K562 (cell line): Measurements from ENCODE around the gene MAML3. TPM values are rescaled to one million over a fixed set of nuclear protein-coding genes. Genes with fewer than 3 reads are reported as not detected.

ENCODE experiments used
- ATAC-seq: fragments of 200-7000 bp; cut with Tn5 transposase; 3 replicates; pipeline ENCODE4 v1.9.1; 2020; ENCODE audit warnings: moderate library complexity
- BruUV-seq: library from RNA; stranded (reverse); fragments of 400-500 nt; replicated peaks from 2 replicates; lab custom pipeline; 2021; lab: Mats Ljungman, UMichigan
- CTCF ChIA-PET: fragments of 300-600 bp; formaldehyde crosslinking; extraction: SDS; loops from one replicate; lab custom pipeline; 2021; ENCODE audit warnings: low intra/inter-chr PET ratio; lab: Yijun Ruan, JAX
- POLR2A ChIA-PET: fragments of 300-600, 350-650 bp; sonication (Branson Sonifier 250); formaldehyde crosslinking; extraction: SDS; loops from one replicate; lab custom pipeline; 2021; ENCODE audit warnings: antibody characterized with exemption, inconsistent platforms; lab: Yijun Ruan, JAX
- DNase-seq, 4 experiments: peaks; one replicate each; pipeline versions ENCODE4 v3.0.0 to v3.0.0-alpha.2; 2011 to 2018; ENCODE audit warnings: low spot score in 3 of 4, mixed read lengths in 3 of 4; ENCODE audit errors: extremely low read depth in 1 of 4
- FAIRE-seq: peaks from 2 replicates; lab custom pipeline; 2011; peaks lifted over from hg19 to GRCh38; lab: Jason Lieb, UNC
- H2AFZ ChIP-seq: 2 replicates; pipeline ENCODE4 v1.6.0; 2011; ENCODE audit warnings: low read depth, low read length, control low read depth, inconsistent platforms
- H3K27ac ChIP-seq: fragments of 200-600 bp; 3 replicates; pipeline ENCODE4 v1.8.0; 2011; ENCODE audit warnings: low read depth, mild to moderate bottlenecking, control low read depth, inconsistent platforms, low read length, moderate library complexity, mixed read lengths; ENCODE audit errors: extremely low read depth
- H3K27me3 ChIP-seq, 2 experiments: fragments of 300-600 bp in 1 of 2; 2 replicates in 1 of 2; 3 replicates in 1 of 2; pipeline versions ENCODE4 v1.6.0 to v1.8.0; 2011; ENCODE audit warnings: inconsistent platforms in 2 of 2, low read length in 2 of 2, mild to moderate bottlenecking in 1 of 2, mixed read lengths in 1 of 2, moderate library complexity in 1 of 2; ENCODE audit not compliant: control insufficient read depth in 2 of 2, insufficient read depth in 2 of 2
- H3K36me3 ChIP-seq: fragments of 300-600 bp; 3 replicates; pipeline ENCODE4 v1.8.0; 2011; ENCODE audit warnings: mild to moderate bottlenecking, low read length, inconsistent platforms; ENCODE audit not compliant: control insufficient read depth, insufficient read depth
- H3K4me1 ChIP-seq, 2 experiments: fragments of 200-600 bp in 1 of 2; replicated peaks in 1 of 2; 2 replicates in 1 of 2; 3 replicates in 1 of 2; pipeline versions ENCODE4 v1.5.1 to v1.8.0; 2011; ENCODE audit warnings: inconsistent platforms in 2 of 2, low read length in 2 of 2, mild to moderate bottlenecking in 1 of 2, mixed read lengths in 1 of 2, moderate library complexity in 1 of 2; ENCODE audit not compliant: control insufficient read depth in 2 of 2, insufficient read depth in 2 of 2
- H3K4me2 ChIP-seq: 2 replicates; pipeline ENCODE4 v1.6.1; 2011; ENCODE audit warnings: low read length, control low read depth, inconsistent platforms, mixed read lengths; ENCODE audit not compliant: insufficient read depth
- H3K4me3 ChIP-seq: fragments of 200-600 bp; sonication (generic), shearing (Covaris generic); 2 replicates; pipeline ENCODE4 v1.5.1; 2016; ENCODE audit warnings: control low read depth, inconsistent platforms
- H3K79me2 ChIP-seq: fragments of 200-600 bp; 3 replicates; pipeline ENCODE4 v1.8.0; 2011; ENCODE audit warnings: low read length, inconsistent platforms; ENCODE audit not compliant: control insufficient read depth, insufficient read depth
- H3K9ac ChIP-seq, 2 experiments: 2 replicates each; pipeline versions ENCODE4 v1.6.0 to v1.6.1; 2011; ENCODE audit warnings: low read depth in 2 of 2, low read length in 2 of 2, control low read depth in 1 of 2, inconsistent platforms in 1 of 2, mild to moderate bottlenecking in 1 of 2, mixed read lengths in 1 of 2; ENCODE audit not compliant: insufficient read depth in 1 of 2
- H3K9me1 ChIP-seq: one replicate; pipeline ENCODE4 v1.6.0; 2011; ENCODE audit warnings: inconsistent platforms, mild to moderate bottlenecking, low read length, moderate library complexity; ENCODE audit not compliant: control insufficient read depth, insufficient read depth
- H3K9me3 ChIP-seq: replicated peaks from 2 replicates; pipeline ENCODE4 v1.5.1; 2011; ENCODE audit warnings: low read depth, low read length, inconsistent platforms; ENCODE audit not compliant: control insufficient read depth, insufficient read depth
- H4K20me1 ChIP-seq: replicated peaks from 2 replicates; pipeline ENCODE4 v1.6.1; 2011; ENCODE audit warnings: low read length, inconsistent platforms, mixed read lengths; ENCODE audit not compliant: control insufficient read depth, insufficient read depth
- ARNT ChIP-seq, 2 experiments: fragments of 450-650 bp; IDR thresholded peaks; 2 replicates each; pipeline ENCODE4 v1.6.1; 2016; ENCODE audit warnings: mild to moderate bottlenecking in 1 of 2
- CBFA2T3 ChIP-seq: fragments of 450-650 bp; IDR thresholded peaks from 2 replicates; pipeline ENCODE4 v1.6.1; 2017
- DACH1 ChIP-seq: fragments of 450-650 bp; IDR thresholded peaks from 2 replicates; pipeline ENCODE4 v1.6.1; 2018; ENCODE audit not compliant: partially characterized antibody
- EP400 ChIP-seq: fragments of 450-650 bp; IDR thresholded peaks from 2 replicates; pipeline ENCODE4 v1.6.1; 2017; ENCODE audit warnings: antibody characterized with exemption, mild to moderate bottlenecking, moderate library complexity
- HSF4 ChIP-seq: fragments of 250-450 bp; sonication (Bioruptor Pico); IDR thresholded peaks from 2 replicates; pipeline ENCODE4 v2.1.2; 2022; ENCODE audit warnings: mild to moderate bottlenecking, moderate library complexity, borderline replicate concordance
- NCOA2 ChIP-seq, 2 experiments: fragments of 450-650 bp; IDR thresholded peaks; 2 replicates each; pipeline ENCODE4 v1.6.1; 2018; ENCODE audit warnings: mild to moderate bottlenecking in 2 of 2, moderate library complexity in 1 of 2; ENCODE audit not compliant: partially characterized antibody in 2 of 2
- SAFB2 ChIP-seq: fragments of 200-400 bp; formaldehyde crosslinking; IDR thresholded peaks from 2 replicates; pipeline ENCODE4 v1.6.1; 2018; ENCODE audit warnings: borderline replicate concordance, low read length, low read depth, moderate library complexity; ENCODE audit not compliant: severe bottlenecking
- TARDBP ChIP-seq: fragments of 450-650 bp; IDR thresholded peaks from 2 replicates; pipeline ENCODE4 v1.6.1; 2016
- ZNF263 ChIP-seq: sonication (generic); formaldehyde crosslinking; IDR thresholded peaks from 2 replicates; pipeline ENCODE4 v1.8.0; 2022; ENCODE audit warnings: mild to moderate bottlenecking, missing genetic modification reagents, borderline replicate concordance
- WGBS: fragments of 100-300 bp; shearing (Covaris generic); methylation state at CpG from one replicate; pipeline ENCODE4 v1.1.6; 2016; ENCODE audit warnings: low coverage, mixed read lengths; ENCODE audit not compliant: insufficient coverage; ENCODE audit errors: missing lambda C conversion rate; 5-methylcytosine and 5-hydroxymethylcytosine counted together
- in situ Hi-C: fragments of 300-500 bp; cut with MboI; formaldehyde crosslinking; loops from 4 replicates; pipeline ENCODE4 v1.15.0; 2018; ENCODE audit warnings: inconsistent platforms, mixed read lengths
- intact Hi-C: fragments of 100-400 bp; cut with micrococcal nuclease; formaldehyde crosslinking; loops from 2 replicates; pipeline ENCODE4 v1.14.2; 2022
- polyA plus RNA-seq, 8 experiments: library from polyadenylated mRNA; depleted of rRNA in 4 of 8; stranded (reverse) in 5 of 8; unstranded in 3 of 8; fragments of >200 nt; fragmentation: Nextera tagmentation in 2 of 8; fragmentation: Illumina TruSeq in 1 of 8; extraction: Ambion mirVana in 2 of 8; extraction: Trizol in 1 of 8; gene quantifications; 2 replicates each; pipeline versions ENCODE4 v1.2.1 to v1.2.3, GENCODE V29; 2011 to 2014; ENCODE audit warnings: inconsistent platforms in 1 of 8, missing spikeins in 1 of 8
- total RNA-seq, 7 experiments: library from RNA; depleted of rRNA in 6 of 7; stranded (reverse); fragments of >200 nt in 6 of 7; fragmentation: Illumina TruSeq in 2 of 7; extraction: Trizol in 2 of 7; gene quantifications; 2 replicates each; pipeline versions ENCODE4 v1.2.1 to v1.2.3, GENCODE V29; 2011 to 2021; ENCODE audit warnings: low replicate concordance in 1 of 7
- TF ChIP-seq, protein P1 (sequence below): sonication (generic); formaldehyde crosslinking; IDR thresholded peaks from 2 replicates; pipeline ENCODE4 v1.8.1; 2022; ENCODE audit warnings: missing genetic modification reagents
- TF ChIP-seq, protein P2 (sequence below): fragments of 250-450 bp; sonication (Bioruptor Pico); IDR thresholded peaks from 2 replicates; pipeline ENCODE4 v1.5.0; 2021; ENCODE audit warnings: mild to moderate bottlenecking, moderate library complexity

Gene MAML3
- total and polyA plus RNA-seq, 9 of the 15 experiments (the other 6 are each of a cell fraction or from before 2014, with no cell fraction given): 0.01 to 0.55 (median 0.25) TPM

DNA sequence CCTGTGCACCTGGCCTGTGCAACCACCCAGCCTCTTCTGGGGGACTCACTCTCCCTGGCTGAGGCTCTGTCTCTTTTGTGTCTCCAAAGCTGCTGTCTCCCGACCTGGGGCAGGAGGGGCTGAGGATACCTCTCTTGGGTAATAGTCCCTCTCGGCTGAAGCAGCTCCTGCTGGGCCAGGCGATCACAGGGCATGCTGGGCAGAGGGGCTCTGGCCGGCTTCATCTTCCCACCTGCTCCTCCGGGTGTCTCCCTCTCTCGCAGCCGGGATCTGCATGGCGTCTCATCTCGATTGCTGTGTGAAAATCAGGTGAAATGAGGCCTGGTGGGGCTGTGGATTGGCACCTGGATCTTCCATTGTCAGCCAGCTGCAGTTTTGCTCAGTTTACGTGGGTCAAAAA is 435.2 kb downstream of the MAML3 start:
- ATAC-seq: no peak
- no peaks in the 10 kb centered on the region for H3K4me1 ChIP-seq
- POLR2A ChIA-PET: interaction anchor here (0.7 to 1.2 kb wide), 3 partner anchors 14 to 61 kb away, joined by 3 to 4 read pairs (median 3); no protein-coding TSS in a partner anchor

More for the DNA sequence above, 435.2 kb downstream of the MAML3 start:
- Histone ChIP-seq H3K4me3 (no peak overlapping the region), H3K4me2 (no peak overlapping the region), H3K27me3 (no peaks in the 10 kb centered on the region), H3K36me3 (no peaks in the 10 kb centered on the region), H3K79me2 (no peaks in the 10 kb centered on the region), H4K20me1 (no peaks in the 10 kb centered on the region; the same call in 1 of the 2 replicates), H3K9me3 (no peaks in the 10 kb centered on the region), H3K9me1 (no peaks in the 10 kb centered on the region), H3K27ac (no peak overlapping the region), H3K9ac (no peak overlapping the region), H2AFZ (no peak overlapping the region)
- intact Hi-C loops: no loop called here
- FAIRE-seq: no peak
- no peak for DNase-seq
- no TSS peak for BruUV-seq
- TF ChIP-seq DACH1: no peak
- no peak for TF ChIP-seq EP400
- TF ChIP-seq ZNF263 (CRISPR knock-in tag): no peak
- no peak for TF ChIP-seq CBFA2T3
- TF ChIP-seq NCOA2 (IDR thresholded peaks at IDR 0.05; ENCODE audit: partially characterized antibody in 2 of 2): no peak
- no peak for TF ChIP-seq TARDBP
- TF ChIP-seq, protein P1, sequence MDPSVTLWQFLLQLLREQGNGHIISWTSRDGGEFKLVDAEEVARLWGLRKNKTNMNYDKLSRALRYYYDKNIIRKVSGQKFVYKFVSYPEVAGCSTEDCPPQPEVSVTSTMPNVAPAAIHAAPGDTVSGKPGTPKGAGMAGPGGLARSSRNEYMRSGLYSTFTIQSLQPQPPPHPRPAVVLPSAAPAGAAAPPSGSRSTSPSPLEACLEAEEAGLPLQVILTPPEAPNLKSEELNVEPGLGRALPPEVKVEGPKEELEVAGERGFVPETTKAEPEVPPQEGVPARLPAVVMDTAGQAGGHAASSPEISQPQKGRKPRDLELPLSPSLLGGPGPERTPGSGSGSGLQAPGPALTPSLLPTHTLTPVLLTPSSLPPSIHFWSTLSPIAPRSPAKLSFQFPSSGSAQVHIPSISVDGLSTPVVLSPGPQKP: no peak
- no peak for TF ChIP-seq HSF4 (CRISPR knock-in tag)
- no peak for TF ChIP-seq SAFB2
- TF ChIP-seq, protein P2, sequence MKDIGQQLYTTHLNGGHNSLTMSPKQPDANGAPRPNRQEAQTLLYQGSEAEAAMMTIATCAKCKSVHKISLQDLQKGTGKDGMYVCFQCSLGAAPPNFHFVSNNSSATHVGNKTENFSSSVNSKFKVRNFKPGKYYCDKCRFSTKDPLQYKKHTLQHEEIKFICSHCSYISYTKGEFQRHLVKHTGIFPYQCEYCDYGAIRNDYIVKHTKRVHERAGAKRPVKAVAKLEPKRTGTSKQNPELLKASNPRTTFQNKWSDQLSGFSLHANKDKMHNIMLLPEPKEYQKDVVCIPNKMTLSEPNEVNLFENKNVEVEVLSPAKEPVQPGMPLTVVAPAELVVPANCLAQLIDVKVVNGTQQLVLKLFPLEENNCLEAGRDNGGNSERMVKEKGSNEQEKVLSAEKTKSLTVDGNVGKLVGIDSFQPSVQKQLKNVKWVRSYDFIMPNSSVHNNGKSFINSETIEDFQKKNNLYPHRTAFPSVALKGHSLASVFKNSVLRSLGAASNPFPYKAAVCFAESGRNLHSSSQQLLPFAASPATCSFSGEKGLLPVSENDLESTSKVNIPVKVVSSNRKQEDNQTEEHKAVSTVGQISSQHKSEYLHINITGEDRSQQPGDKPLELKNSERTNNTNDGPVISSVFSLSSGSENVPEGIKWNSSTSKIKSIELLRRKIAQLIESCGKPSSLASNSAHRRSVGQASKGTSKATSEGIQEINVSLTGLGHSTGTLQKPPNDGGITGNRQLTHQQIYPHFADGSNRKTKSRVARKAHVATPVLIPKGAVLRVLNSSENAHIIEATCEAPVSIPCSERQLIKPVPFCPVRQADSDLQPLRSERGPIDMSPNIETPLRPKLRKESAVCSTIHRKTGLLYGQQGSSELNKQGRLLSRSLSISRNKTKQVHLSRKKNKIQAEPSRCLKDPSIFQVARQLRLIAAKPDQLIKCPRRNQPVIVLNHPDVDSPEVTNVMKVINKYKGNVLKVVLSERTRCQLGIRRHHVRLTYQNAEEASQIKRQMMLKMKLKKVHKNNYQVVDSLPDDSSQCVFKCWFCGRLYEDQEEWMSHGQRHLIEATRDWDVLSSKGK (CRISPR knock-in tag): no peak
- TF ChIP-seq ARNT (IDR thresholded peaks at IDR 0.05): no peak
- WGBS: 56% methylated on average over 10 of the region's 10 CpGs
- in situ Hi-C loops: no loop called here
- CTCF ChIA-PET: no interaction called here
